HepG2 (cell line): ENCODE measurements around the gene CD300A.
A peak's percentile ranks its signal among the peaks of the same experiment; 100 is the strongest.

Source experiments
- CTCF ChIP-seq: sonication (generic); formaldehyde crosslinking; IDR thresholded peaks from 2 replicates; pipeline ENCODE4 v1.5.0; 2020; ENCODE audit warnings: mild to moderate bottlenecking, missing genetic modification reagents, moderate library complexity
- EP300 ChIP-seq, 3 experiments: sonication (generic) in 1 of 3; formaldehyde crosslinking in 1 of 3; IDR thresholded peaks; 2 replicates each; pipeline versions ENCODE4 v1.5.1 to v1.6.1; 2011 to 2020; ENCODE audit warnings: low read depth in 2 of 3, low read length in 2 of 3, borderline replicate concordance in 1 of 3, improper control_type of control experiment in 1 of 3, mild to moderate bottlenecking in 1 of 3, missing genetic modification reagents in 1 of 3, moderate library complexity in 1 of 3
- KLF6 ChIP-seq: IDR thresholded peaks from 2 replicates; pipeline ENCODE4 v1.8.0; 2016; ENCODE audit warnings: missing biosample characterization, missing genetic modification reagents
- NCOA2 ChIP-seq: sonication (generic); formaldehyde crosslinking; IDR thresholded peaks from 2 replicates; pipeline ENCODE4 v1.8.0; 2022; ENCODE audit warnings: inconsistent platforms
- RFX5 ChIP-seq: IDR thresholded peaks from 2 replicates; pipeline ENCODE4 v1.6.1; 2011; ENCODE audit warnings: low read depth, low read length, improper control_type of control experiment
- SP5 ChIP-seq: IDR thresholded peaks from 2 replicates; pipeline ENCODE4 v1.6.1; 2016; ENCODE audit warnings: low read depth, borderline replicate concordance
- USF2 ChIP-seq, 2 experiments: sonication (generic) in 1 of 2; formaldehyde crosslinking in 1 of 2; IDR thresholded peaks; 2 replicates each; pipeline versions ENCODE4 v1.5.1 to v1.6.1; 2011 to 2020; ENCODE audit warnings: borderline replicate concordance in 1 of 2, low read depth in 1 of 2, low read length in 1 of 2, mild to moderate bottlenecking in 1 of 2, missing genetic modification reagents in 1 of 2, moderate library complexity in 1 of 2
- ZFAT ChIP-seq: sonication (generic); formaldehyde crosslinking; conservative IDR thresholded peaks from 2 replicates; pipeline ENCODE4 v1.8.1; 2023; ENCODE audit warnings: missing genetic modification reagents, inconsistent platforms
- ZHX1 ChIP-seq: sonication (generic); formaldehyde crosslinking; IDR thresholded peaks from 2 replicates; pipeline ENCODE4 v1.8.1; 2022; ENCODE audit warnings: low read depth, mild to moderate bottlenecking, missing genetic modification reagents
- ZNF253 ChIP-seq: sonication (generic); formaldehyde crosslinking; IDR thresholded peaks from 2 replicates; pipeline ENCODE4 v1.8.0; 2022; ENCODE audit warnings: mild to moderate bottlenecking, missing genetic modification reagents, borderline replicate concordance
- ZNF362 ChIP-seq: sonication (generic); formaldehyde crosslinking; IDR thresholded peaks from 2 replicates; pipeline ENCODE4 v1.4.0; 2020; ENCODE audit warnings: missing genetic modification reagents, mild to moderate bottlenecking, borderline replicate concordance

GRCh38 chr17:74452841-74453661, 13.4 kb upstream of the CD300A start:
- TF ChIP-seq RFX5 (no peak), NCOA2 (CRISPR knock-in tag) (no peak), ZHX1 (CRISPR knock-in tag) (no peak), SP5 (CRISPR knock-in tag) (no peak), EP300 (IDR thresholded peaks at IDR 0.05; ENCODE audit: low read depth in 2 of 2, low read length in 2 of 2) (no peak), EP300 (CRISPR knock-in tag; IDR thresholded peaks at IDR 0.05; ENCODE audit: borderline replicate concordance) (no peak), KLF6 (CRISPR knock-in tag) (peak; percentile 49; the same call in 1 of the 2 replicates), CTCF (CRISPR knock-in tag) (no peak), ZFAT (no peak), USF2 (IDR thresholded peaks at IDR 0.05; ENCODE audit: low read depth, low read length) (no peak), USF2 (CRISPR knock-in tag; IDR thresholded peaks at IDR 0.05; ENCODE audit: borderline replicate concordance) (no peak), ZNF362 (no peak), ZNF253 (0 out of 2 replicates have a peak, but pooled peaks have one; percentile 56)
